Body of pancreas (tissue), 4 donors: ENCODE results near the gene DDX19B.

Source experiments
- CTCF ChIP-seq, 7 experiments: fragments of 450-650 bp in 4 of 7; fragments of 200-600 bp in 3 of 7; sonication (generic) in 3 of 7; IDR thresholded peaks; one replicate each; pipeline ENCODE4 v1.5.1; 2016 to 2019; ENCODE audit warnings: antibody characterized with exemption in 7 of 7
- POLR2A ChIP-seq, 3 donors: fragments of 450-650 bp; IDR thresholded peaks; one replicate each; pipeline ENCODE4 v1.6.1; 2016; ENCODE audit warnings: antibody characterized with exemption in 3 of 3, mild to moderate bottlenecking in 2 of 3

GRCh38 chr16:70349783-70350182, 50.8 kb downstream of the DDX19B start:
- TF ChIP-seq POLR2A (IDR thresholded peaks at IDR 0.05) (no peak), CTCF (IDR thresholded peaks at IDR 0.05) (no peak)
